Left ventricle myocardium superior (tissue), 1 donor: ENCODE data around the gene AMPH. TPM values are rescaled to one million over a fixed set of nuclear protein-coding genes. Genes with fewer than 3 reads are reported as not detected.

Experiments used
- ATAC-seq: fragments of 200-7000 bp; cut with Tn5 transposase; one replicate; pipeline ENCODE4 v1.9.1; 2020; ENCODE audit warnings: mild to moderate bottlenecking, moderate library complexity
- DNase-seq: peaks from one replicate; pipeline ENCODE4 v3.0.0-alpha.2; 2020
- intact Hi-C: fragments of 100-400 bp; cut with micrococcal nuclease; formaldehyde crosslinking; loops from one replicate; pipeline ENCODE4 v1.11.0; 2022
- total RNA-seq: library from RNA; stranded (reverse); fragmentation: NEBNext Ultra II Directional; extraction: Animal tissue kit (Norgen Biotek cat#: 25700); gene quantifications from one replicate; pipeline ENCODE4 v1.2.1, GENCODE V29; 2021
- donor health status: DM: no; HTN: yes; CAD: no; lungs with severe emphysema.

AMPH gene
- total RNA-seq, 1 donor from 2014 or later: 2.1 TPM

DNA sequence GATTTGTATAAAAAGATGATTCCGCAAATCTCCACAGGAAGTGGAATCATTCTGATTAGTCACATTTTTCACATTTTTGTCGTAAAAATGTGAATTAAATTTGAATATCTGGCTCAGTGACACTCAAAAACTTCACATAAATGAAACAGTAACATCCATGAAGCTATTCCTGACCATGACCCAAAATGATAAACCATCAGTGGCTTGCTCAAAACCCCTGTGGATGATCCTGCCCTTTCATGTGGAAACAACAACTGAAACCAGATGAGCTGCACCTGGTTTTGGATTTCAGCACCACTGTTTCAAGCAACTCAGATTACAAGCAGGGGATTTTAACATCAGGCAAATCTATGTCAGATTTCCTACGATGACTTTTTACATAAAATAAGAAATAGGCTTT lies 80.3 kb downstream of the AMPH start:
- DNase-seq (no peak), ATAC-seq (no peak)
- intact Hi-C loops: no loop called here

DNA sequence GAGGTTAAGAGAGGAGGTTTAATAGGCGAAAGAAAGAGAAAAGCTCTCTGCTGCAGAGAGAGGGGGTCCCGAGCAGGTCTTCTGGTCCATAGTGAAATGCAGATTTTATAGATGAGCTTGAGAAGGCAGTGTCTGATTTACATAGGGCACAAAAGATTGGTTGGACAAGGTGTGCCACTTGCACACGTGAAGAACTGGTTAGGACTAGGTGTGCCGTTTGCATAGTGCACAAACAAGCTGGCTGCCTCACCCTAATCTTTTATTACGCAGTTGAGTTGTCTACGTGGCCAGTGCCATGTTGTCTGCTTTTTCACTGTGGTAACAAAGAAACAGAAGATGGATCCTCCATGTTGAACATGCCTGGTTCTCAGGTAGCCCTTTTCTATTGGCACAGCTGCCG lies 82.6 kb downstream of the AMPH start:
- ATAC-seq (no peak), DNase-seq (no peak)
- intact Hi-C loops: no loop called here

DNA sequence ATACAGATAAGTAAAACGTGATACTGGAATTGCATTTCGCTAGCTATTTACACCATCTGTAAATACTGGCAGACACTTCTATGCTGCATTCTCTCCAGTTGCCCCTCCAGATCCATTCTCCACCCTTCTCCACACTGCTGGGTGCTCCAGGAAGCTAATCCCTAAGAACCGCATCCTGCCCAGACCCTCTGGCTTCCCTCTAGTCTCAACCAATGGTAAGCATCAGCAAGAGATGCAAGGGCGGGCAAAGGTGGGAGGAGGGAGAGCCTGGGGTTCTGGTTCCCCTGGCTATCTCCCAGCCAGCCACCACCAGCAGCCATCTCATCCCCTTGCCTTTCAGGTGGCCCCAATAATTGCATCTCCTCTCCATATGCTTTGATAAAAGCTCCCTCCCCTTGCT lies 84.4 kb downstream of the AMPH start:
- intact Hi-C loops: no loop called here
- ATAC-seq (no peak), DNase-seq (no peak)

DNA sequence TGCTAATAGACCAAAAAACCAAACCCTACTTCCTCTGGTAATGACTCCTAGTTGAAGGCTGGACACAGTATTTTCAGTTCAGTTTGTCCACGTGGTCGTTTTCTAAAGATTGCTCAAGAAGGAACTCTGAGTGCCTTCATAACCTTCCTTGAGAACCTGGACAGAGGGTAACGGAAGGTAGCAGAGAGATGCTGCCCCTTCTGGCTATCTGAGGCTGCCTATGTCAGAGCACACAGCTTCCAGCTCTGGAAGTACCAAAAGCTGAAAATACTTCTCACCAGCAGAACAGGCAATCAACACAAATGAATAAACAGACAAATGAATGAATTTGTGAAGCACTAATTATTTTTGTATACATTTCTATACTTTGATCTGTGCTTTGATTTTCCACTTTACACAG lies 85.2 kb downstream of the AMPH start:
- ATAC-seq (no peak), DNase-seq (no peak)
- intact Hi-C loops: no loop called here

DNA sequence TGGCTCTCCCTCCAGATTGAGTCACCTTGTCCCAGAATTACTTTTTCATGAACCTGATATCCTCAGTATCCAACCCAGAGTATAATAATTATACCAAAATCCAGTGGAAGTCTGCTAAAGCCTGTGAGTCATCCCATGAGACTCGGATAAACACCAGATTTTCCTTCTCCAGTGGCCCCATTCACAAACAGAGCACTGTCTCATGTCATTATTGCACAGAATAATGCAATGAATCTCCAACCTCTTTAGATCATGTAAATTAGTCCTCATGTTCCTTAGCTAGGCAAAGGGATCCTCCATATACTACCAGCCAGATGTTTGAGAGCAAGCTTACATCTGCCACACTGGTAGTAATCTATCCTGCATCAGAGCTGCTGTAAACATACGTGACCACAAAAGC lies 89.0 kb downstream of the AMPH start:
- intact Hi-C loops: no loop called here
- DNase-seq: no peak
- ATAC-seq: no peak

DNA sequence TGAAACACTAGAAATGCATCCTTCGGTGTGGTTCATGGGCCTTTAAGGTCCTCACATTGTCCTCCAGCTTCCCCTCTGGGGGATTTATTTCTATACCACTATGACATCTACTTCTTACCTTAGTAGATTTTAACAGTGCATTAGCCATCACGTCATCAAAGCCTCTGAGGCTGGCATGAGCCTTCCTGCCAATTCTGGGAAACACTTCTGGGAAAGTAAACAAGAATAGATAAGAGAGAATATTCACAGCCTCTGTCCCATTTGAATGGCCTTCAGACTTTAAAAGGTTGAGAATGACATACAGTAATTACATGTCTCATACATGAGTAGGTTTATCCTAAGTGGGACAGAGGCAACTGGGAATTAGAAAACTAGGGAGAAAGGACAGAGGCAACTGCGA lies 89.7 kb downstream of the AMPH start:
- intact Hi-C loops: no loop called here
- no peak for DNase-seq
- peak; percentile 74 for ATAC-seq

DNA sequence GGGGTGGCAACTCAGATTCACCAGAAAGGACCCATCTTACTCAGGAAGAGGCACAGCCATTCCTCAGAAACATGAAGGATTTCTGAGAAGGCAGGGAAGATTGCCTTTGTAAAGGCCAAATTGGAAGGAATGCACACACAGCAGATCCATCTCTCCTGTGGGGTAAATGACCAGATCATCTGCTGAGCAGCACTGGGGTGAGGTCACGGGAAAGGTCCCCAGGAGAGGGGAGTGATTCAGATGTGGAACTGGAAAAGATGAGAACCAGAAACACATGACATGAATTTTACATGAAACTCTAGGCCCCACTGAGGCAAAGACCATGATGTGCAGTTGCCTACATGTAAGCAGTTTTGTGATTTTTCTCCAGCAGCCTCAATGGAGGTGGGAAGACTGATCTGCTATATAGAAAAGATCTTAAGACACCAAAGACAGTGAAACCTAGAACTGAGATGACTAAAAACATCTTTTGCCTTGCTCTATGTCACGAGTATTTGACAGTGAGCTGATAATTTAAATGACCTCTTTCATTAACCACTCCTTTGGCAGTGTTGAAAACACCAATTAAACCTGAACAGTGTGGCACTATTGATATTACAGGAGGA lies 91.6 kb downstream of the AMPH start:
- DNase-seq: no peak
- no peak for ATAC-seq
- intact Hi-C loops: no loop called here

DNA sequence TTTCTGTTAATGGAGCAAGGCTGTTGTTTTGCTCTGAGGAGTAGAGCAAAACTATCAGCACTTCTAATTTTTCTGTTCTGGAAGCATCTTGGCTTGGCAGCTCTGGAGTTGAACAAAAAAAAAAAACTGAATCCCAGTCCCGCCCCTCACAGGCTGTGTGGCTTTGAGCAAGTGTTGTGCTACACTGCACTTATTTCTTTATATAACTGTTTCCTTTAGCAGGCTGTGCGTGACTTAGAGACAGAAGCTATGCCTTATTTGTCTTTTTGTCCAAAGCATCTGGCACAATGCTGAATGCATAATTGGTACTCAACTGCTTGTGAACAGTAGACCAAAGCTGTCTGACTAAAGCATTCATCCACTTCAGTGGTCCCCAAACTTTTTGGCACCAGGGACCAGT lies 96.1 kb downstream of the AMPH start:
- intact Hi-C loops: no loop called here
- DNase-seq: no peak
- ATAC-seq: no peak

DNA sequence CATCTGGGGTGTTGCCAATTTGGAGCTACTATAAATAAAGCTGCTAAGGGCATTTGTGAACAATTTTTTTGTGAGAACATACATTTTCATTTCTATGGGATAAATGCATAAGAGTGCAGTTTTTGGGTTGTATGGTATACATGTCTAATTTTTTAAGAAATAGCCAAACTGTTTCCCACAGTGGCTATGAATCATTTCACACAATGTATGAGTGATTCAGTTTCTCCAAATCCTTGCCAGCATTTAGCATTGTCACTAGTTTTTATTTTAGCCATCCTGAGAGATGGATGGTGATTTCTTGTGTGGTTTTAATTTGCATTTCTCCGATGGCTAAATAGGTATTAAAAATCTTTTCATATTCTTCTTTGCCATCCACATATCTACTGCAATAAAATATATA lies 105.3 kb downstream of the AMPH start:
- intact Hi-C loops: no loop called here
- no peak for ATAC-seq
- DNase-seq: no peak

DNA sequence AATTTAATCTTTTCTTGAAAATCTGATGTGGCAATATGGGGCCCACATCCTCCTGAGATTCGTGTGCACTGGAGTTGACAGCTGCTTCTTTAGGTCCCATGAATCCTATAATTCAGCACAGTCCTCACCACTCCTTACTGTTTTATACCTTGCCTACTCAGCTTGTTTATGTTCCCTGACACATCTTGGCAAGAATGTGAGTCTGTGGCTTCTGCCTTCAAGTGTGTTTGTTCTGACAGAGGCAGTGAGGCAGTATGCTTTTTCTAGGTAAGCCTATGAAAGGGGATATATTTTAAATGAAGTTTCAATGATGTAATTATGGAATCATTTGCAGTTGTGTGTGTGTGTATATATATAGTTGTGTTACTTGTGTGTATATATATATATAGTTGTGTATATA lies 106.4 kb downstream of the AMPH start:
- ATAC-seq (no peak), DNase-seq (no peak)
- intact Hi-C loops: no loop called here

DNA sequence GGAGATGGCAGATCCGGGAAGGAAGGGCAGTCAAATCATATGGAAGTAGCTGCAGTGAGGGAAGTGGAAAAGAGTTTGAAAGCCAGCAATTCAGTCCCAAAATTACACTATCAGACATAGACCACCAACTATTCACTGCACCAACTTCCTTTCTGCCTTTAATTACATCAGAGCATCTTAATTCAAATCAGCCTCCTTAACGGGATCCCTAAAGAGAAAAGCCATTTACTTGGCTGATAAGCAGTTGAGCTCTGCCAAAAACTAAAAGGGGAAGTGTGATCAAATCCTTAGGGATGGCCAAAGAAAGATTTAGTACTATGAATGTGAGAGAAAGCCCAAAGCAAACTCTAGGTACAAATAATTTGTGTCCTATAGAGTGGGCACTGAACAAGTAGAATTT lies 110.4 kb downstream of the AMPH start:
- DNase-seq: no peak
- intact Hi-C loops: no loop called here
- ATAC-seq: no peak

DNA sequence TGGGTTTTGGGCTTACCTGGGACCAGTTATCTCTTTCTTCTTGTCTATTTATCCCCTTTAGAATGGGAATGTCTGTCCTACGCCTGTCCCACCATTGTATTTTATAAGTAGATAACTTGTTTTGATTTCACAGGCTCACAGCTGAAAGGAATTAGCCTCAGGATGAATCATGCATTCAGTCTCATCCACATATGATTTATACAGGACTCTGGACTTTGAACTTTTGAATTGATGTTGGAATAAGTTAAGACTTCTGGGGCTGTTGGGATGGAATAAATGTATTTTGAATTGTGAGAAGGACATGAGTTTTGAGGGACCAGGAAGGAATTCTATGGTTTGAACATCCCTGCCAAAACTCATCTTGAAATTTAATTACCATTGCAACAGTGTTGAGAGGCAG lies 112.6 kb downstream of the AMPH start:
- ATAC-seq: no peak
- intact Hi-C loops: no loop called here
- DNase-seq: no peak

DNA sequence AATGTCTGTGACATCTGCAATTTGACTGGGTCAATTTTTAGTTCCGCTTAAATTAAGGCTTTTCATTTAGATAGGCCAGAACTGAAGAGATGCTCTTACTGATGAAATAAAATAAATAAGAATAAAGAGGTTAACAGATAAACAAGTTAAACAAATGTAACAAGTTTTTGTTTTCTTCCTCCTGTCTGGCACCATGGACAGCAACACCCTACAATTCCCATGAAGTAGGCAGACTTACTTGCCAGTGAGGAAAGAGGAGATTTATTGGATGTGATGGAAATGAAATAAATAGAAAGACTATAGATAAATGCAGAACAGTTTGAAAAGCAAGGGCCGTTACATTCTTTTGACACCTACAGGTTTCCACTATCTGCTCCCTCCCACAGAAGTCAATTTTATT lies 118.5 kb downstream of the AMPH start:
- intact Hi-C loops: no loop called here
- ATAC-seq (no peak), DNase-seq (no peak)

DNA sequence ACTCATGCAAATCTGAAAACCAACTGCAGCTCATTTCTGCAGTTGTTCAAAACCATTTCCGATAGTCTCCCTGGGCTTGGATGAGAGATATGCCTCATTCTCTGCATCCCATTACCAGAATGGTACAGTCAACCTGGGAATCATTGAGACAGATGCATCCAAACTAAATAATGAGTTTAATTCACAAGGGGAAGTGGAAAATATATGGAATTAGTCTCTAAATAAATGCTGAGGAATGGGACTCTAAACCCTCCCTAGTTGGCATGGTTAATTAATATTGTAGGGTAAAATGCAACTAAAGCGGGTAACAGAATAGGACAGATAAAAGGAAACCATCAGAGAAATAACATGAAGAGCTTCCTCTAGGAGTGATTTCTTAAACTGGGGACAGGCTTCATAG lies 118.9 kb downstream of the AMPH start:
- DNase-seq: no peak
- ATAC-seq: no peak
- intact Hi-C loops: no loop called here

DNA sequence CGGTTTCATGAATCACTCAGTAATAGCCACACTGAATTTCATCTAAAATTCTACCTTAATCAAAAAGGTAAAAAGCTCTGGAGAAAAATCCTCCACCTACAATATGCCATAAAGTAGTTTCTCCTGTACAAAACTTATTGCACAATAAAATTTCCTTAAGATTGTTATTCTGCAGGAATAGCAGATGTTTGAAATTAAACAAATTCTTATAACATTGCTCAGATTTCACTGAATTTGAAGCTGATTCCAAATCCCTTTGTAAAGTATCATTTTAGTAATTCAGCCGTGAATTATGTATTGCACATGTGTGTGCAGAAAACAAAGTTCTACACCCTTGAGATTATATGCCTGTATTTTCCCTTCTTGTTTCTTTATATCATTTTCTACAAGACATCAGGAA lies 123.8 kb downstream of the AMPH start:
- no peak for ATAC-seq
- DNase-seq: no peak
- intact Hi-C loops: no loop called here

DNA sequence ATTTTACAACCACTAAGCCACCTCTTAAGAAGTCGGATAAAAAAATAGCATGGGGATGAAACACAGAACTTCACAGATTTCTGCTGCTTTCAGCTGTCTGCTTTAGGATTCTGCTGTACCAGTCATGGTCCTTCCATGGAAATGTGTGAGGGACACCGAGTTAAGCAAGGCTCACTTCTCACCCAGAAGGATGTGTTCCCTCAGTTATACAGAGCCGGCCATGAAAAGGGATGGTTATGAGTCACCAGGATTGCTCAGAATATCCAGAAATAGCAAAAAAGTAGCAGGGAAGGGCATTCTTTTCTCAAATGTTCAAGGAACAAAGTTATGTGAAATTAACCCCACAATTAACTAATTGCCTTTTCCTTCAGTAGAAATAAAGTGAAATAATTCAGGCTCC lies 124.4 kb downstream of the AMPH start:
- no peak for DNase-seq
- intact Hi-C loops: no loop called here
- ATAC-seq: no peak

DNA sequence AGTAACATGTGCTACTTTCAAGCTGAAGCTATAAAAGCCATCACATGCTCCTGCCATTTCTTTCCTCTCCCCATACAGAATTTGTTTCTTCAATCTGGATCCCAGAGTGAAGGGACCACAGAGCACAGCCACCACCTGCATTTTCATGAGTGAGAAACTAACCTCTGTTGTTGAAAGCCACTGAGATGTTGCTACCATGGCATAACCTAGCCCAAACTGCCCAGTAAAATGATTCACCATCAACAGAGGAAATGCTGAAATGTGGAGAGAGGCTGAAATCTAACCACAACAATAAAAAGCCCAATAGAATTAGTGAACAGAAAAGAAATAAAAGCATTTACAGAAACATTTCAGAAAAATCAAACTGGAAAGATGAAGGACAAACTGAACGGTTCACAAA lies 125.2 kb downstream of the AMPH start:
- intact Hi-C loops: no loop called here
- DNase-seq: no peak

DNA sequence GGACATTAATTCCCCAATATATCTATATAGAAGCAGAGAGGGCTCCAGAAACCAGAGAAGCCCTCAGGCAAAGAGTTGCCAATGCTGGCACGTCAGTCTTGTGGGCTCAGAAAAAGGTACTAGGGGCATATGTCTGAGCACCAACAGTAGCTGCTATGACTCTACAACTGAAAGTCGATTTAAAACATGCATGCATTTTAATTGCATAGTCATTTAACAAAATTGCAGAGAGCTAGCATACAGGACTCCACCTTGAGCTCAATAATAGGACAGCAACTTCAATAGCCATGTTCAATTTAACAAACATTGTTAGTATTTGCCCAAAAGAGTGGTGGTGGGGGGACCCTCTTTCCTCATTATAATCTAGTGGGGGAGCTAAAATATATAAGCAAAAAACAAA lies 126.5 kb downstream of the AMPH start:
- ATAC-seq (no peak), DNase-seq (no peak)
- intact Hi-C loops: no loop called here

More for the DNA sequence above, 125.2 kb downstream of the AMPH start:
- no peak for ATAC-seq

DNA sequence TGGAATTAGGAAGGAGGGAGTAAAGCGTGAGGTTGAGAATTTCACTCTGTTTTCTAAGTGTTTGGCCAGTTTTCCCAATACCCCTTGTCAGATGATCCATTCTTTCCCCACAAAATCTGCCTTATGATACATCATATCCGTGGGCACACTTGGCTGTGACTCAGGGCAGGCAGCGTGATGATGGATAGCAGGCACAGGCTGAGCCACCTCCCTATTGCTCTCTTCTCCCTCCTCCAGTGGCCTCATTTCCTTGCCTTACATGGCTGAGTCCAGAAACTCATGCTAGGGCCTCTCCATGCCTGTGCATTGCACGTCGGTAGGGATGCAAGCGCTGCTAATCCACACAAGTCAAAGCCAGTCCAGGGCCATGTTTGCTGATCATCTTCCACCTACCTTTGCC lies 128.3 kb downstream of the AMPH start:
- intact Hi-C loops: no loop called here
- DNase-seq (no peak), ATAC-seq (no peak)

DNA sequence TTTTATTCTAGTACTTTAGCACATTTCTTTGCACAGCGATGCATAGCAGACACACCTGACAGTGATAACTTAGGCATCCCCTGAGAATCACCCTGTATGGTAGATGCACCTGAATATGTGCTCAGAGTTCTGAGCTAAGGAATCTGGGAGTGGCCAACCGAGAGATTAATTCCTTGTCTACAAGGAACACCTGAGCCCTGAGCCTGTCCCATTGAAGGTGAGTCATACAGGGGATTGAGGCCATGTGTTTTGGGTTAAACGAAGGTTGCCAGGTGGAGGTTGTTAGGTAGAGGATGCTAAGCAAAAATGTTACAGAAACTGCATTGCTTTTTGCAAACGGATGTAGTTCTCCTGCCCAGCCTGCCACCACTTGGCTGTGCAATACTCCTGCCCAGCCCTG lies 128.9 kb downstream of the AMPH start:
- ATAC-seq: no peak
- intact Hi-C loops: no loop called here

DNA sequence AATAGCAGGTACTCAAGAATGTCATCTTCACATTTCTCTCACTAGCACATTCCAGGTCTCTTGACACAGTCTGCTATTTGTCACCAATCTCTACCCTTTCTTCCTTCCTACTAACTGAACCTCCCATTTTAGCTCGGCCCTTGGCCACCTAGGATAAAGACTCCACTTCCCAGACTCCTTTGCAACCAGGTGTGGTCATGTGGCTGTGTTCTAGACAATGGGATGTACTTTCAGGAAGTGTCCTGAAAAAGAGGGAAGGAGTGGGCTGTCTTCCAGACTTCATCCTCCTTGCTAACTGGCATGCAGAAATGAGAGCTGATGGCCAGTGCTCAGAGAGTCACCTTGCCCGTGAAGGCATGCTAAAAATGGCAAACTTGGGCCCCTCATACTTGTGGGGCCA lies 139.2 kb downstream of the AMPH start:
- intact Hi-C loops: no loop called here
- DNase-seq: no peak
- no peak for ATAC-seq

More for the DNA sequence above, 128.9 kb downstream of the AMPH start:
- DNase-seq: no peak

DNA sequence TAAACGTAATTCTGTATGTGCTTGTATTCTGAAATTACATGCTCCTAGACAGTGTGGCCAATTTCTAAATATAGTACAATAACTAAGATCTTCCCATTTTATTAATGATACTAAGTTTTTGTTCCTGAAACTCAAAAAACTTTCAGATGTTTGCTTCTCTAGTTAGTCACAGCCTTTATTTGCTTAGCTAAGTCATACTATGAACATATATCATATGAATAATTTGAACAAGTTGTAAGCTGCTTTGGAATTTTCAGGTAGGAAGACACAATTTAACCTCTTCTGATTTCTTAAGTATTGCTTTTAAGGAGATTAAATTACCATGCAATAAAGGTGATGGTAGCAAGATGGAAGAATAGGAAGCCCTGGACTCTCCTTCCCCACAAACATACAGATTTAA lies 148.7 kb downstream of the AMPH start:
- ATAC-seq (no peak), DNase-seq (no peak)
- intact Hi-C loops: no loop called here
